Activated CD4-positive, alpha-beta T cell treated with anti-CD3 and anti-CD28 coated beads, Interleukin-2, amount 50 U/mL, for 16 hours (primary cell): ENCODE measurements around the gene SYNDIG1L.

Source experiments
- DNase-seq: peaks from one replicate; pipeline ENCODE4 v3.0.0-alpha.2; 2020

SYNDIG1L gene

DNA sequence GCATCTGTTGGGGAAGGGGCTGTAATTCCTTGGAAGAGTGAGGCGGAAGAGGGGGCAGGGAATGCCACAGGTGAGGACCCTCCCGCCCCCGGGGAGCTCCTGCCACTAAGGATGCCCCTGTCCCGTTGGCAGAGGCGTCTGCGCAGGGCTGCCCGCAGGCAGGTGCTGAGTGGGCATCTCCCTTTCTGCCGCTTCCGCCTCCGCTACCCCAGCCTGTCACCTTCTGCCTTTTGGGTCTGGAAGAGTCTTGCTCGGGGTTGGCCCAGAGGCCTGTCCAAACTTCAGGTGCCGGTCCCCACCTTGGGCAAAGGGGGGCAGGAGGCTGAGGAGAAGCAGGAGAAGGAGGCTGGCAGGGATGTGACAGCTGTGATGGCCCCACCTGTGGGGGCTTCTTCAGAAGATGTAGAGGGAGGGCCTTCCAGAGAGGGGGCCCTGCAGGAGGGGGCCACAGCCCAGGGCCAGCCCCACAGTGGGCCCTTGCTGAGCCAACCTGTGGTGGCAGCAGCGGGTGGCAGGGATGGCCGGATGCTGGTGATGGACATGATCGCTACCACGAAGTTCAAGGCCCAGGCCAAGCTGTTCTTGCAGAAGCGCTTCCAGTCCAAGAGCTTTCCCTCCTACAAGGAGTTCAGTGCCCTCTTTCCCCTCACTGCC lies 67.7 kb downstream of the SYNDIG1L start:
- DNase-seq, result no peak

DNA sequence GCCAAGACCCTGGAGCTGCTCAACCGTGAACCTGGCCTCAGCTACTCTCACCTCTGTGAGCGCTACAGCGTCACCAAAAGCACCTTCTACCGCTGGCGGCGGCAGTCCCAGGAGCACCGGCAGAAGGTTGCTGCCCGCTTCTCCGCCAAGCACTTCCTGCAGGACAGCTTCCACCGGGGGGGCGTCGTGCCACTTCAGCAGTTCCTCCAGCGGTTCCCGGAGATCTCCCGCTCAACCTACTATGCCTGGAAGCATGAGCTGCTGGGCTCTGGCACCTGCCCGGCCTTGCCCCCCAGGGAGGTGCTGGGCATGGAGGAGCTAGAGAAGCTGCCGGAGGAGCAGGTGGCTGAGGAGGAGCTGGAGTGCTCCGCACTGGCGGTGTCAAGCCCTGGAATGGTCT lies 68.4 kb downstream of the SYNDIG1L start:
- no peak for DNase-seq

DNA sequence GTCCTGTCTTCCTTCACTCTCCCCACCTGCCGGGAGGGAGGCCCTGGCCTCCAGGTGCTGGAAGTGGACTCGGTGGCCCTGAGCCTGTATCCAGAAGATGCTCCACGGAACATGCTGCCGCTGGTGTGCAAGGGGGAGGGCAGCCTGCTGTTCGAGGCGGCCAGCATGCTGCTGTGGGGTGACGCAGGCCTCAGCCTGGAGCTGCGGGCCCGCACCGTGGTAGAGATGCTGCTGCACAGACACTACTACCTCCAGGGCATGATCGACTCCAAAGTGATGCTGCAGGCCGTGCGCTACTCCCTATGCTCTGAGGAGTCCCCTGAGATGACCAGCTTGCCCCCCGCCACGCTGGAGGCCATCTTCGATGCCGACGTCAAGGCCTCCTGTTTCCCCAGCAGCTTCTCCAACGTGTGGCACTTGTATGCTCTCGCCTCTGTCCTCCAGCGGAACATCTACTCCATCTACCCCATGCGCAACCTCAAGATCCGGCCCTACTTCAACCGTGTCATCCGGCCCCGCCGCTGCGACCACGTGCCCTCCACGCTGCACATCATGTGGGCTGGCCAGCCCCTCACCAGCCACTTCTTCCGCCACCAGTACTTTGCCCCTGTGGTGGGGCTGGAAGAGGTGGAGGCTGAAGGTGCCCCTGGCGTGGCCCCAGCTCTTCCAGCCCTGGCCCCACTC lies 69.0 kb downstream of the SYNDIG1L start:
- no peak for DNase-seq
